Thyroid gland (tissue), 4 donors: Measurements from ENCODE around the gene ADARB1. TPM values are rescaled to one million over a fixed set of nuclear protein-coding genes. Genes with fewer than 3 reads are reported as not detected.

Experiments
- DNase-seq, 2 donors: peaks; one replicate each; pipeline ENCODE4 v3.0.0-alpha.2; 2019
- H3K27ac ChIP-seq, 3 donors: fragments of 200-600 bp; sonication (generic); 1 replicate in 2 of 3; 2 replicates in 1 of 3; pipeline ENCODE4 v1.5.1; 2016 to 2019; ENCODE audit warnings: mild to moderate bottlenecking in 1 of 3, moderate library complexity in 1 of 3
- H3K27me3 ChIP-seq: fragments of 200-600 bp; sonication (generic); one replicate; pipeline ENCODE4 v1.5.1; 2019
- H3K36me3 ChIP-seq, 2 donors: fragments of 200-600 bp; sonication (generic); one replicate each; pipeline ENCODE4 v1.5.1; 2016 to 2019
- H3K4me1 ChIP-seq, 2 donors: fragments of 200-600 bp; sonication (generic); one replicate each; pipeline ENCODE4 v1.5.1; 2017 to 2019
- H3K4me3 ChIP-seq, 3 donors: fragments of 200-600 bp; sonication (generic); replicated peaks in 1 of 3; 1 replicate in 2 of 3; 2 replicates in 1 of 3; pipeline ENCODE4 v1.5.1; 2016; ENCODE audit warnings: mild to moderate bottlenecking in 1 of 3
- H3K9me3 ChIP-seq: fragments of 200-600 bp; sonication (generic); one replicate; pipeline ENCODE4 v1.5.1; 2017
- POLR2A ChIP-seq, 2 donors: fragments of 450-650 bp; IDR thresholded peaks; one replicate each; pipeline ENCODE4 v1.6.1; 2017; ENCODE audit warnings: antibody characterized with exemption in 2 of 2, mild to moderate bottlenecking in 2 of 2, moderate library complexity in 1 of 2
- WGBS, 2 donors: methylation state at CpG; one replicate each; pipeline ENCODE4 v1.1.5; 2017; 5-methylcytosine and 5-hydroxymethylcytosine counted together
- intact Hi-C: fragments of 100-400 bp; cut with DNase I; formaldehyde crosslinking; loops from one replicate; pipeline ENCODE4 v1.15.1; 2023
- total RNA-seq, 4 donors: library from RNA; depleted of rRNA; stranded (reverse); fragments of >200 nt; gene quantifications; one replicate each; pipeline ENCODE4 v1.2.3, GENCODE V29; 2016
- TF ChIP-seq, protein P1 (sequence below), 6 experiments: fragments of 200-600 bp in 3 of 6; fragments of 450-650 bp in 3 of 6; sonication (generic) in 3 of 6; IDR thresholded peaks; one replicate each; pipeline ENCODE4 v1.5.1; 2016 to 2019; ENCODE audit warnings: antibody characterized with exemption in 6 of 6, mild to moderate bottlenecking in 2 of 6, inconsistent platforms in 1 of 6, moderate library complexity in 1 of 6

The ADARB1 gene
- total RNA-seq, 4 donors from 2014 or later: 5.0 to 20.2 (median 10.1) TPM

DNA sequence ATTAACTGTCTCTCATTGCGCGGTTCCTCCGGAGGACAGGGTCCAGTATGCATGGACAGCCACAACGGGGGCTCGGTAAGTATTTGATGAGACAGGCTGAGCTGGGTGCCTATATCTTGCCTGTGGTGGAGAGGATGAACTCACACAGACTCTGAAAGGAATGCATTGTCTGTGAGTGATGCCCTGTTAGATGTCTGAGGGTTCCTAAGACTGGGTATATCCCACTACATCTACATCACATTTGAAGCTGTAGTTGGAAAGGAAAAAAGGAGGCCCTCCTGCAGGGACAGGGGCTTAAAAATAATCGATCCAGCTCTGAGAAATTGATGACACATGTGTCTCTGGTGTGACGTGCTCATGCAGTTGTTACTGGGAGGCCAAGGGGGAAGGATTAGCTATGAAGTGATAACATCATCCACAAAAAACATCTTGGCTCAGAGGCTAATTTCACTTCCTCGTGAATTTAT is 1.9 kb downstream of the ADARB1 start:
- TF ChIP-seq, protein P1, sequence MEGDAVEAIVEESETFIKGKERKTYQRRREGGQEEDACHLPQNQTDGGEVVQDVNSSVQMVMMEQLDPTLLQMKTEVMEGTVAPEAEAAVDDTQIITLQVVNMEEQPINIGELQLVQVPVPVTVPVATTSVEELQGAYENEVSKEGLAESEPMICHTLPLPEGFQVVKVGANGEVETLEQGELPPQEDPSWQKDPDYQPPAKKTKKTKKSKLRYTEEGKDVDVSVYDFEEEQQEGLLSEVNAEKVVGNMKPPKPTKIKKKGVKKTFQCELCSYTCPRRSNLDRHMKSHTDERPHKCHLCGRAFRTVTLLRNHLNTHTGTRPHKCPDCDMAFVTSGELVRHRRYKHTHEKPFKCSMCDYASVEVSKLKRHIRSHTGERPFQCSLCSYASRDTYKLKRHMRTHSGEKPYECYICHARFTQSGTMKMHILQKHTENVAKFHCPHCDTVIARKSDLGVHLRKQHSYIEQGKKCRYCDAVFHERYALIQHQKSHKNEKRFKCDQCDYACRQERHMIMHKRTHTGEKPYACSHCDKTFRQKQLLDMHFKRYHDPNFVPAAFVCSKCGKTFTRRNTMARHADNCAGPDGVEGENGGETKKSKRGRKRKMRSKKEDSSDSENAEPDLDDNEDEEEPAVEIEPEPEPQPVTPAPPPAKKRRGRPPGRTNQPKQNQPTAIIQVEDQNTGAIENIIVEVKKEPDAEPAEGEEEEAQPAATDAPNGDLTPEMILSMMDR (IDR thresholded peaks at IDR 0.05): no peak
- no peak for TF ChIP-seq POLR2A (IDR thresholded peaks at IDR 0.05)
- 76 to 81% methylated on average over 8 of the region's 8 CpGs for WGBS, 2 donors
- Histone ChIP-seq H3K9me3 (no peaks in the 10 kb centered on the region), H3K36me3 (no peaks in the 10 kb centered on the region), H3K4me1 (peaks cover 9% of the 10 kb centered on the region in 2 donors), H3K27me3 (no peaks in the 10 kb centered on the region), H3K4me3 (no peak overlapping the region), H3K27ac (no peak overlapping the region)
- no peak for DNase-seq
- intact Hi-C loops: loop anchor here (10.0 kb wide), 1 partner anchor 121 kb away; no protein-coding TSS in a partner anchor

DNA sequence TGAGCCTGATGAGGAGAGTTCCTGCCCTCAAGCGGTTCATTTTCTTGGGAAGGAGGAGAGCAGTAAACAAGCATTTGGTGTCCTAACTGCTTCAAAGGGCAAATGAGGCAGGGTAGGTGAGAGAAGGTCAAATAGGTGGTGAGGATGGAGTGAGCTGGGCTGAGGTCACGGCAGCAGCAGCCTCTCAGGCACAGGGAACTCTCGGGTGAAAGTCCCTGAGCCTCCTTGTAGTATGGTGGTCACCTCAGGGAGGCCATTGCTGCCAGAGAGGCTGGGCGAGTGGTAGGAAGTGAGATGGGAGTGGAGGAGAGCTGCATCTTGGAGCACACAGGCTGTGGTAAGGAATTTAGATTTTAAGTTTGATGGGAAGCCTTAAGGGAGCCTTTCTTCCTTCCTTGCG is 4.0 kb downstream of the ADARB1 start:
- TF ChIP-seq, protein P1 (IDR thresholded peaks at IDR 0.05): no peak
- no peak for TF ChIP-seq POLR2A (IDR thresholded peaks at IDR 0.05)

DNA sequence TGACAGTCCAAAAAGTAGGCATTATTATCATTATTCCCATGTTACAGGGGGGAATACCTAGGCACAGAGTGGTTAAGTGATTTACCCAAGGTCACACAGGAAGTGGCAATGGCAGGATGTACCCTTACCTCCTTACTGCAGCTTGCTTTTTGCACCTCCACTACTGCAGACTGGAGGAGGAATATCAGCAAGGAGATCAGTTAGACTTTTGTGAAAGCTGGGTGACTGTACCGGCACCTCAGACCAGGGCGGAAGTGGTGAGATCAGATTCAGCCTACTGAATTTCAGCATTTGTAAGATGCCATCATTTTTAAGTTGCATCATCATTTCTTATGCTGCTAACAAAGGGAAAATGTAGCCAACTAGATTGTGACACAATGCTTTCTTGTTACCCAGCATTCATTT is 4.5 kb downstream of the ADARB1 start:
- Histone ChIP-seq H3K27me3 (no peaks in the 10 kb centered on the region), H3K36me3 (no peaks in the 10 kb centered on the region), H3K9me3 (no peaks in the 10 kb centered on the region), H3K27ac (no peak overlapping the region), H3K4me1 (peaks cover 4% of the 10 kb centered on the region in 2 donors), H3K4me3 (no peak overlapping the region)
- 83 to 95% methylated on average over 2 of the region's 2 CpGs for WGBS, 2 donors
- intact Hi-C loops: loop anchor here (10.0 kb wide), 1 partner anchor 124 kb away; no protein-coding TSS in a partner anchor
- DNase-seq: peak in 1 of 2 donors; percentile 8
- TF ChIP-seq, protein P1 (IDR thresholded peaks at IDR 0.05): no peak
- TF ChIP-seq POLR2A (IDR thresholded peaks at IDR 0.05): no peak

More for the DNA sequence above, 4.0 kb downstream of the ADARB1 start:
- no peaks in the 10 kb centered on the region for H3K36me3 ChIP-seq
- H3K9me3 ChIP-seq: no peaks in the 10 kb centered on the region
- intact Hi-C loops: loop anchor here (10.0 kb wide), 1 partner anchor 124 kb away; no protein-coding TSS in a partner anchor
- peaks cover 5 to 6% of the 10 kb centered on the region in 2 donors for H3K4me1 ChIP-seq
- H3K27me3 ChIP-seq: no peaks in the 10 kb centered on the region
- H3K4me3 ChIP-seq: no peak overlapping the region
- 70 to 84% methylated on average over 5 of the region's 5 CpGs for WGBS, 2 donors
- no peak for DNase-seq
- no peak overlapping the region for H3K27ac ChIP-seq

DNA sequence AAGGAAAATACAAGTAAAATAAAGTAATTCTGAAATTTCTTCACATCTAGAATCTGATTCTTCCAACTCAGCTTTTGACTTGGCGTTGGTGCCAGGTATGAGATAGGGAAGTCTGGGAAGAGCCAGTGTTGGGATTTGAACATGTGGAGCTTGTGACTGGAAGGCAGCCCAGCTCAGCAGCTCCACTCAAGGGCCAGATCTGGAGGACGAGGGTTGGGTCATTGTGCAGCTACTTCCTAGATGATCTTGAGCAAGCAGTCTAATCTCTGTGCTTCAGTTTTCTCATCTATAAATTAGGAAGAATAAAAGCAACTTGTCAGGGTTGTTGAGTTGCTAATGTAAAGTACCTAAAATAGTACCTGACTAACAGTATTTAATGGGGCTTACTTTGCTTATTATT is 5.0 kb downstream of the ADARB1 start:
- DNase-seq: no peak
- intact Hi-C loops: loop anchor here (10.0 kb wide), 1 partner anchor 125 kb away; no protein-coding TSS in a partner anchor
- no peak overlapping the region for H3K27ac ChIP-seq
- WGBS, 2 donors: 73 to 81% methylated on average over 2 of the region's 2 CpGs
- no peaks in the 10 kb centered on the region for H3K27me3 ChIP-seq
- no peaks in the 10 kb centered on the region for H3K36me3 ChIP-seq
- no peak overlapping the region for H3K4me3 ChIP-seq
- H3K4me1 ChIP-seq: peaks cover 4% of the 10 kb centered on the region in 2 donors
- TF ChIP-seq, protein P1 (IDR thresholded peaks at IDR 0.05): no peak
- TF ChIP-seq POLR2A (IDR thresholded peaks at IDR 0.05): no peak
- no peaks in the 10 kb centered on the region for H3K9me3 ChIP-seq

DNA sequence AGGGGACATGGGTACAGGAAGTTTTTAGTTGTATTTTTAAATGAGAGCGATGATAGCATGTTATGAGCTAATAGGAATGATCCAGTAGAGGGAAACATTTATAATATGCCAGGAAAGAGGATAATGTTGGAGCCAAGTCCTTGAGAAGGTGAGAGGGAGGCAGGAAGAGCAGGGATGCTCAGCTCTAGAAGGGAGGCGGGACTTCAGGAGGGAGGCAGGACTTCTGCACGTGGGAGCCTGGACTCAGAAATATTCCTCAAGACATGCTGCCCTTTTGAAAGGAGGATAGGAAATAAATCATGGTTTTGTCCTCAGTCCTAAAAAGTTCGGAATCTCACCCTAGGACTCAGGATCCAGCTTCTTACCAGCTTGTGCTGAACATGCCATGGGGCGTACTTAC is 5.9 kb downstream of the ADARB1 start:
- DNase-seq: no peak
- H3K27me3 ChIP-seq: no peaks in the 10 kb centered on the region
- 78 to 82% methylated on average over 5 of the region's 5 CpGs for WGBS, 2 donors
- no peak overlapping the region for H3K4me3 ChIP-seq
- H3K36me3 ChIP-seq: no peaks in the 10 kb centered on the region
- intact Hi-C loops: no loop called here
- H3K4me1 ChIP-seq: peaks cover 2 to 3% of the 10 kb centered on the region in 2 donors
- H3K27ac ChIP-seq: no peak overlapping the region
- TF ChIP-seq POLR2A (IDR thresholded peaks at IDR 0.05): no peak
- TF ChIP-seq, protein P1 (IDR thresholded peaks at IDR 0.05): no peak
- H3K9me3 ChIP-seq: no peaks in the 10 kb centered on the region
